HG03066 (cell line): ENCODE data around the gene C19orf73.
A peak's percentile ranks its signal among the peaks of the same experiment; 100 is the strongest.
"Not testable (repeated sequence)": the region's sequence is repeated elsewhere in the genome, so short reads cannot be mapped to it uniquely, and the experiment has no call there.

Experiments used
- ATAC-seq: cut with Tn5 transposase; IDR thresholded peaks from one replicate; pipeline ENCODE4 v1.9.1; 2021; ENCODE audit warnings: low read depth; ENCODE audit not compliant: unreplicated experiment

The C19orf73 gene

DNA sequence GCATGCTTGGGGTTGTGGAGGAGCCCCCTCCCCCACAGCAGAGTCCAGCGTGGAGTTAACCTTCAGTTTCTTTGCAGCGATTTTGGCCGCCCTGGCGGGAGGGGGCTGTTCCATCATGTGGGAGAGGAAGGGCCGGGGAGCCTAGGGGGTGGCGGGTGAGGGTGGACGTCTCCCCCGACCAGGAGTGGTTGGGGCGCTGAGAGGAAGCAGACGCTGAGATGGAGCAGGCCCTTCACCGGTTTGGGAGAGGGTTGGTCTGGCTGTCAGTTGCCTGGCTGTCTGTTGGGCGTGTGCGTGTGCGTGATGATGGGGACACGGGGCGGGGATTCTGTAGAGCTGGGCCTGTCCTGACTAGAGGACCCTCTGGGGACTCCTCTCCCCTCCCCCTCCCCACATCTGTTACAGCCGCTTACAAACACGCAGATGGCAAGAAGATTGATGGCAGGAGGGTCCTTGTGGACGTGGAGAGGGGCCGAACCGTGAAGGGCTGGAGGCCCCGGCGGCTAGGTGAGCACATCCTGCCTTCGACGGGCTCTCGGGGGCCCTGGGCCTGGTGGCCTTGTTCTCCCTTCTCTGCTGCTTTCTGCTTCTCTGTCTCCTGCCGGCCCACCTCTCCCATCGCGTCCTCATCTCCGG, 14.6 kb downstream of the C19orf73 start:
- no peak for ATAC-seq

DNA sequence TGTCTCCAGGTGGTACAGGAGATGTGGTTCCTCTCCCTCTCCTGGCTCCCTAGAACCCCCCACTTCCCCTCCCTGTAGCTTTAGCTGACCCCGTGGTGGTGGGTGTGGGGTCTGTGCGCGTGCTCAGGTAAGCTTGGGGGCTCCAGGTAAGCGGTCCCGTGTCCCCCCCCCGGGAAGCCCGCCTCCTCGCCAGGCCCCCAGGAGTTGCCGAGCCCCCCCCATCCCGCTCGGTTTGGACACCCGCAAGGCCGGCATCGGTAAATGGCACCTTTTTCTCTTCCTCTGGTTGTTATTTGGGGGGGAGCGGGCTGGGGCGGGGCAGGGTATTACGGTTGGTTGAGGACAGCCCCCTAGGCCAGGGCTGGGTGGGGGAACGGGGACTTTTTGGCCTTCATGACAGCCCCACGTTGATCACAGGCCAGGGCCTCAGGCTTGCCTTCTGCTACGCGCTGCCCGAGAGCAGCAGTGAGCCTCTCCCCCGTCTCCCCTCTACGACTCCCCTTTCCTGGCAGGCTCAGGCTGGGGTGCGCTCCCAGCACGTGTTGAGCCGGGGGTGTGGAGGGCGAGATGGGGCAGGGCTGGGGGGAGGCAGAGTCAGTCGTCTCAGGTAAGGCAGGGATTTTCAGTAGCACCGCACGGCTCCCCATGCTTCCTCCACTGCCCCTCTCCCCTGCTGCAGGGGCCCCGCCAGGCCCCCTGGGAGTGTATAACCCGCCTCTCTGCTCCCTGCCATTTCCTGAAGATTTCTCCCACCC, 15.4 kb downstream of the C19orf73 start:
- ATAC-seq = no peak

DNA sequence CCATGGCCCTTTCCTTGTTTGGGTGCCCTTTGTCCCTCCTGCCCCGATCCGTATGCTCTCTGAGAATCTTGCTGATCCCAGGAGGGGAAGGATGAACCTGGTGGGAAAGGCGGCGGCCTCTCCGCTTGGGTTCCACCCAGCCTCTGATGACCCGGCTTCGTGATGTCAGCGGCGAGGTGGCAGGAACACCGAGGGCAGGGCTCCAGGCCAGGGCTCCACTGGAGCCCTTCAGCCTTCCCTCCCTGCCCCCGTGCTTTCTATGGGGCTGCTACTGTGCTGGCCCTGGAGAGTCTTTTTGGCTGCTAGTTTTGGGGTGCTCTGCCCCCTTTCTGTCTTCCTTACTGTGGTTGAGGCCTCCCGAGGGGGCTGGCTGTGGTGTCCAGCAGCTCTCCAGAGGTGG, 16.6 kb downstream of the C19orf73 start:
- ATAC-seq = no peak

DNA sequence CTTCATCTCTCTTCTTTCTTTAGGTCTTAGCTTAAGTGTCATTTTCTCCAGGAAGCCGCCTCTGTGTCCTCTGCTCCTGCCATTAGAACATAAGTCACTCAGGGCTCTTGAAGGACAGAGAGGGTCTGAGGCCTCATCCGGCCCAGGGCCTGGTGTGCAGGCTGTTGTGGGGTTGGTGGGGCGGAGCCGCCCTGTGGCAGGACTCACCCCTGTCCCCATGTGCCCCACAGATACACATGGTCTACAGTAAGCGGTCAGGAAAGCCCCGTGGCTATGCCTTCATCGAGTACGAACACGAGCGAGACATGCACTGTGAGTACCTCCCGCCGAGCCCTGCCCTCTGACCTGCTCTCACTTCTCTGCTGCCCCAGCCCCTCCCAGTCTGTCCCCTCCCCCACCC, 17.8 kb downstream of the C19orf73 start:
- ATAC-seq = no peak

DNA sequence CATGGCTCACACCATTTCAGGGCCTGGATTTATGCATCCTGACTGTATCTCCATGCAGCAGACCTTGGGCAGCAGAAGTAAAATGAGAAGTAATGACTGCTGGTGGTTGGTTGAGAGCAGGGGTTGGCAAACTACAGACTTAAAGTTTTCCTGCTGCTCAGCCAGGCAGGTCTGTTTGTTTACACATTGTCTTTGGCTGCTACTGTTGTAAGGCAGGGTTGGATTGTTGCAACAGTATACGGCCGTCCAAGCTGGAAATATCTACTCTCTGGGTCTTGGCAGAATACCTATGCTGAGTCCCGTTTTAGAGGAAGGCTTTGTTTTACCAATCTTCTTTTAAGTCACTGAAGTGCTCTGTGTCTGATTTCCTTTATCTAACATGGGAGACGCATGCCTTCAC, 20.1 kb downstream of the C19orf73 start:
- ATAC-seq = no peak

DNA sequence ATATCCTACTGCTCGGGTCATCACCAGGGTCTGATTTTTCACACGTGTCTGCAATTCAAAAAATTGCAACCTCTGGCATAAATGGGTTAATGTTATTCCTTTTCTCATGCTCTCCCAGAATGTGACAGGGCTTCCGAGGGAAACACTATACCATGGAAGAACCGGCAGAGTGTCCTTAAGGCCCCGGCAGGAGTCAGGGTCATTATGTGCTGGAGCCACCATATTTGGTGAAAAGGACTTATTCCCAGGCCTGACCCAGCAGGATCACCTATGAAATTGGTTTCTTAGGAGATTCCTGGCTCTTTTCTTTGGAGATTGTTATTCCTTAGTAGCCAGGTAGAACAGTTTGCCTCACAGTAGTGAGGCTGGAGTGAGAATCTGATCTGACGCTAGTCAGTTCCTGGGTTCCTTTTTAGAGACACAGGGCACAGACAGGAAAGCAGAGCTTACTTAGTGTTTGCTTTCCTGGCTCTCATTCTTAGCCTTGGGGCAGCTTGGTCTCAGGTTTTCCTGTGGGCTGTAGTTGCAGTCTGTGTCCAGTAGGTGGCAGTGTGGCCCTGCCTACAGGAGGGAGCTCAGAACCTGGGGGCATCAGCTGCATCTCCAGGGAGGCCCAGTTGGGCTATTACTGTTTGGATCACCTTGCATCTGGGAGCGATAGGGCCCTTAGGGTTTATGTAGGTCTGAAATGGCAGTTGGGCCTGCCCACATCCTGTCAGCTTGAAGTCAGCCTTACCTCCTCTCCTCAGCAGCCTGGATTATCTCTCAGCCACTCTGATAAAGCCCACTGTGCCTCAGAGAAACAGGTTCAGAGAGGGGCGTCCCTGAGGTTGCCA, 21.3 kb downstream of the C19orf73 start:
- no peak for ATAC-seq

DNA sequence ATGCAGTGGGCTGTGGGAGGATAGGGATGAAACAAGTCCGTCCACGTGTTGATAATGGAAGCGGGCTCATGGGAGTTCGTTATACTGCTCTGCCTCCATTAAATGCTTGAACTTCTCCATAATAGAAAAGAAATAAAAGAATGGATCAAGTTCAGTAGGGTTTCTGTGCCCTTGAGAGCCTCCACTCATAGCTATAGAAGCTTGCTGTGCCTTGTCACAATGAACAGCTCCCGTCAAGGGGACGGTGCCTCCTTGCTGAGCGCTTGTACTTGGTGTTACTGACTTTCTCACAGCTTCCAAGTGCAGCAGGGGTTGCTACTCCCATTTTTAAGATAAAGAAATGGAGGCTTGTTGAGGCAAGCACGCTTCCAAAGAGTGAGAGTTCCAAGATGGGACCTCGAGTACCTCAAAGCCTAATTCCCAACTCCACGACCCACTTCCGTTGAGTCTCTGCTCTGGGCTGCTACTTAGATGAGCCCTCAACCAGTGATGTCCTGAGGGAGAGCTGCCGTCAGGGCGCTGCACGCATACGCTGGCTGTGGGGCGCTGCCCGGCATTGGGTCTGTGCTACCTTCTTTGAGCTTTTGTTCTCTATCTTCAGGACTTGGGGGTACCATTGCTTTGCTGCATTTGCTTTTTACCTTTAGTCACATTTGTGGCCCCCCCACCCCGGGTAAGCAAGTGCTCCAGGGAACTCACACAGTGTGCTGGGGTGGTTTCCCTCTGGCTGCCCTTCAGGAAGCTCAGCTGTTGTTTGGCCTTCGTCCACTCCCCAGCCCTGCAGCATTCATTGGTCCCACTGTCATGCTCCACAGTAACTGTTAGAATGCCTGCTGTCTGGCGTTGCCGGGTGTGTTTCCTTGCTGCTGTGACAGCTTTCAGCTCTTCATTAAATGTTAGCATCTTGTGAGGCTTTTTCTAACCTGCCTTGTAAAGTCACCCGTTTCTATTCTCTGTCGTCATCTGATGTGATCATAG, 24.1 kb downstream of the C19orf73 start:
- ATAC-seq = no peak

DNA sequence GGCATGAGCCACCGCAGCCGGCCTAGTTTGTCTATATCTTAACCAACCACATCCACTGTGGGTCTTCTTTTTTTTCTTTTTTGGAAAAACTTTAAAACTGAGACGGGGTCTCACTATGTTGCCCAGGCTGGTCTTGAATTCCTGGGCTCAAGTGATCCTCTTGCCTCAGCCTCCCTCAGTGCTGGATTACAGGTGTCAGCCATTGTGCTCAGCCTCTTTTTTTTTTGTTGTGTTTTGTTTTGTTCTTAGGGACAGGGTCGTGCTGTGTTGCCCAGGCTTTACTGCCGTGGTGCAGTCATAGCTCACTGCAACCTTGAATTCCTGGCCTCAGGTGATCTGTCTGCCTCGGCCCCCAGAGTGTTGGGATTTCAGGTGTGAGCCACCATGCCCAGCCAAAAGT, 26.3 kb downstream of the C19orf73 start:
- no peak for ATAC-seq

DNA sequence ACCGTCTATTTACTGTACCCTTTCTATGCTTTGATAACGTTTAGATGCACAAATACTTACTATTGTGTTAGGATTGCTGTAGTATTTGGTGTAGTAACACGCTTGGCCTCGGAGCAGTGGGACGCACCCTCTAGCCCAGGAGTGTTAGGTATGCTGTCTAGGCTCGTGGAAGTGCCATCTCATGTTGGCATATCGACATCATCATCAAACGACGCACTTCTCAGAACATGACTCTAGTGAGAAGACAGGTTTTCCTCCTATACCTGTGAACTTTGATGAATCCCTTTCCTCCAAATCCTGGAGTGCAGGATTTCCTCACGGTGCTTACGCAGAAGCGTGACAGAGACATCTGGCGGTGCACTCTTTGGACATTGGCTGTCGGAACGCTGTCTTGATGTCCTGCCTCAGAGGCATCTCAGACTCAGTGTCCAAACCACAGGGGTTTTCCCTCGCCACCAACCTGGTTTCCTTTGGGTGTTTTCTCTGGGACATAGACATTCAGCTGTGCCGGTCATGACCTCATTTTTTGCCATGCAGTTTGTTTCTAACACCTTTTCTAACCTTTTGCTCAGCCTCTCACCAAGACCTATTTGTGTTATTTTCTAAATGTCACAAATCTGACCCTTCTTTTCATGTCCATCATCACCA, 27.4 kb downstream of the C19orf73 start:
- no peak for ATAC-seq

DNA sequence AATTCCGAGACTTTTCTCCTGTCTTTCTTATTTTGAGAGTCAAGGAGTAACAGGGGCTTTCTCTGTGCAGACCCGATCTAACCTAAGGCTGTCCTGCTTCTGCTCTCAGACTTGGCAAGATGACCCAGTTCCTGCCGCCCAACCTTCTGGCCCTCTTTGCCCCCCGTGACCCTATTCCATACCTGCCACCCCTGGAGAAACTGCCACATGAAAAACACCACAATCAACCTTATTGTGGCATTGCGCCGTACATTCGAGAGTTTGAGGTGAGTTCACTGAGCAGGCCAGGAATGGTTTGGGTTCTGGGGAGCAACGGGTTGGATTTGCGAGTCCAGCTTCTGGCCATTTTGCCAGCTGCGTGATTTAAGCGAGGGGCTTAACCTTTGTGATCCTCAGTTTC, 32.6 kb downstream of the C19orf73 start:
- ATAC-seq = no peak

DNA sequence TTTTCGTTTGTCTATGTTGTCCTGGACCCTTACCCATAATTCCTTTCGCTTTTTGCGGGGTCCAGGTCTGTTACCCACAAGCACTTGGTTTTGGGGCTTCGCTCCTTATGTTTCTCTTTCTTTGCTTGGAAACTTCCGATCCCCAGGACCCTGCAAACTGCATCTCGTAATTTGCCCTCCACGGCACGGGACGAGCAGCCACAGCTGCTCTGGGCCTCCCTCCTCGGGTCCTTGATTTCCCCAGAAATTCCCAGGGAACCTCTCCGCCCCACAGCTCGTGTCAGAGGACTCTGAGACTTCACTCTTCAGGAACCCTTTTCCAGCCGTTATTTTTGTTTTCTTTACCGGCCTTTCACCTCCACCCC, 33.1 kb downstream of the C19orf73 start:
- no peak for ATAC-seq

DNA sequence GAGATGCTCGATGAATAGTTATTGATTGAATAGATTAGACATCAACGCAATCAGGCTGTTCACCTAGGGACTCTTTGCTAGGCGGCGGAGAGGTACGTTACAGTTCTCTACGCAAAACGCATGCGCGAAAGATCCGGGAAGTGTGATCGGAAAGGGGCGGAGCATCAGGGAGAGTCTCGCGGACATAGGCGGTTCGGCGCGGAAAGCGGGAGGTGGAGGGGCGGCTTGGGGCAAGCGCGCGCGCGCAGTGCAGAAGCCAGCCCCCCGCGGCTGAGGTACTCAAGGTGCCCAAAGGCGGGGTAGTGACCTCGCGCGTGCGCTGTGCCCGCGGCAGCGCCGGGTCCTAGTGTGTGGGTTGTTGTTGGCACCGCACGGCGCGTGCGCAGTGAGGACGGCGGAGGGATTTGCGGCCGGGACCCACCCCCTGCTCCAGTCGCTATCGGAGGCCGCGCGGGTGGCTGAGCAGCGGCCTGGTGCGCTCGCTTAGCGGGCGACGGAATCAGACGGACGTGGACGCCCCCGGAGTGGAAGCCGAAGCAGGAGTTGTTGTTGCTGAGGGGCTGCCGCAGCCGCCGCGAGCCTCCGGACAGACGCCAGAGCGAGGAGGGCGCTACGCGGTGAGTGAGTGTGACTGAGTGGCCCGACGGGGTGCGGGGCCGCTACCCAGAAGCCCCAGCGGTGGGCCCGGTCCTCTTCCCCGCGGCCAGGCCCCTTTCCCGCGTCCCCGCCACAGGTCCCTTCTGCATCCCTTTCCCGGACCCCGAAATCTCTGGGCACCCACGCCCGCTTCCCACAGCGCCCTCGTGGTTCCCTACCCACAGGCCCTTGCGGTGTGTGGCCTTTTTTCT, 33.7 kb downstream of the C19orf73 start, which contains the start of gene SNRNP70:
SNRNP70 (plus strand) TSS at position 432 of the 848 bp plus-strand sequence. CDS start 964 bp downstream, outside the sequence.
- ATAC-seq = peak; percentile 69

DNA sequence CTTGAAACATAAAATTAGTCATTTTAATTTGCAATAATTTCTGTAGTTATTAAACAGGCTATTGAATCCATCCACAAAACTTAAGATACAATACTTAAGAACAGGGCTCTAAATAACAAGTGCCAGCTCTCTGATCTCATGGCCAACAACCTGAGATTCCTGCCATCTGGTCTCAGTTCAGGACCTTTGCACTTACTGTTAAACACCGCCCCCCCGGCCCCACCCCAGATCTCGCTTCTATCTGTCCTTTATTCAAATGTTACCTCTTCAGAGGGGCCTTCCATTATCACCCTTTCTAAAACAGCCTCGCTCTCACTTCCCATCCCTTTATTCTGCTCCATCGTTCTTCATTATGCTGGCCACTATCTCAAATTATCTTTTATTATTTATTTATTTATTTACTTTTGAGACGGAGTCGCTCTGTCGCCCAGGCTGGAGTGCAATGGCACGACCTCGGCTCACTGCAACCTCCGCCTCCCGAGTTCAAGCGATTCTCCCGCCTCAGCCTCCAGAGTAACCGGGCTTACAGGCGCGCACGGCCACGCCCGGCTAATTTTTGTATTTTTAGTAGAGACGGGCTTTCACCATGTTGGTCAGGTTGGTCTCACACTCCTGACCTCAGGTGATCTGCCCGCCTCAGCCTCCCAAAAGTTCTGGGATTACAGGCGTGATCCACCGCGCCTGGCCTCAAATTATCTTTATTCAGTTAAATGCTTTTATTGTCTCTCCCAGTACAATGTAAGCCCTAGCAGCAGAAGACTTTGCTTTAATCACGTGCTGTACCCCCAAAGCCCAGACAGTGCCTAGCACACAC, 34.5 kb downstream of the C19orf73 start:
- ATAC-seq = no peak

DNA sequence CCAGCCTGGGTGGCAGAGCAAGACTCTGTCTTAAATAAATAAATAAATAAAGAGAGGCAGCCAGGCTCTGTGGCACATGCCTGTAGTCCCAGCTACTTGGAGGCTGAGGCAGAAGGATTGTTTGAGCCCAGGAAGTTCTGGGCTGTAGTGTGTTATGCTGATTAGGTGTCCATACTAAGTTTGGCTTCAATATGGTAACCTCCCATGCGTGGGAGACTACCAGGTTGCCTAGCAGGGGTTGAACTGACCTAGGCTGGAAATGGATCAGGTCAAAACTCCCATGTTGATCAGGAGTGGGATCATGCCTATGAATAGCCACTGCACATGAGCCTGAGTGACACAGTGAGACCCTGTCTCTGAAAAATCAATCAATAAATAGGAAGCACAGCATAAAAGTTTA, 37.7 kb downstream of the C19orf73 start:
- no peak for ATAC-seq

DNA sequence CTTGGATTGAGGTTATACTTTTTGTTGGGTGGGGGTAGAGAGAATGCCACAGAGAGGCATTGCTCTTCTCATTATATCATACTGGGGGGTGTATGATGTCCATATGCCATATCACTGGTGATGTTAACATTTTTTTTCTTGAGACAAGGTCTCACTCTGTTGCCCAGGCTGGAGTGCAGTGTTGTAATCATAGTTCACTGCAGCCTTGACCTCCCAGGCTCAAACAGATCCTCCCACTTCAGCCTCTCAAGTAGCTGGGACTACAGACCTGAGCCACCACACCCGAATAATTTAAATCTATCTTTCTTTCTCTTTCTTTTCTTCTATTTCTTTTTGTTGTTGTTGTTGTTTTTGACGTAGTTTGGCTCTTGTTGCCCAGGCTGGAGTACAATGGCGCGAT, 38.6 kb downstream of the C19orf73 start:
- ATAC-seq = no peak

DNA sequence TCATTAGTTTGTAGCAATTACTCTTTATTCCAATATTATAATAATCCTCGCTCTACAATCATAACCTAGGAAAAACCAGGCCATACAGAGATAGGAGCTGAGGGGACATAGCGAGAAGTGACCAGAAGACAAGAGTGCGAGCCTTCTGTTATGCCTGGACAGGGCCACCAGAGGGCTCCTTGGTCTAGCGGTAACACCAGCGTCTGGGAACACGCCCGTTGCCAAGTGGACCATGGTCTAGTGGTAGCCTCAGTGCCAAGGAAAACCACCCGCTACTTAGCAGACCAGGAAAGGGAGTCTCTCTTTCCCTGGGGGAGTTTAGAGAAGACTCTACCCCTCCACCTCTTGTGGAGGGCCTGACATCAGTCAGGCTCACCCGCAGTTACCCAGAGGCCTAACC, 44.1 kb downstream of the C19orf73 start:
- not testable (repeated sequence) for ATAC-seq

DNA sequence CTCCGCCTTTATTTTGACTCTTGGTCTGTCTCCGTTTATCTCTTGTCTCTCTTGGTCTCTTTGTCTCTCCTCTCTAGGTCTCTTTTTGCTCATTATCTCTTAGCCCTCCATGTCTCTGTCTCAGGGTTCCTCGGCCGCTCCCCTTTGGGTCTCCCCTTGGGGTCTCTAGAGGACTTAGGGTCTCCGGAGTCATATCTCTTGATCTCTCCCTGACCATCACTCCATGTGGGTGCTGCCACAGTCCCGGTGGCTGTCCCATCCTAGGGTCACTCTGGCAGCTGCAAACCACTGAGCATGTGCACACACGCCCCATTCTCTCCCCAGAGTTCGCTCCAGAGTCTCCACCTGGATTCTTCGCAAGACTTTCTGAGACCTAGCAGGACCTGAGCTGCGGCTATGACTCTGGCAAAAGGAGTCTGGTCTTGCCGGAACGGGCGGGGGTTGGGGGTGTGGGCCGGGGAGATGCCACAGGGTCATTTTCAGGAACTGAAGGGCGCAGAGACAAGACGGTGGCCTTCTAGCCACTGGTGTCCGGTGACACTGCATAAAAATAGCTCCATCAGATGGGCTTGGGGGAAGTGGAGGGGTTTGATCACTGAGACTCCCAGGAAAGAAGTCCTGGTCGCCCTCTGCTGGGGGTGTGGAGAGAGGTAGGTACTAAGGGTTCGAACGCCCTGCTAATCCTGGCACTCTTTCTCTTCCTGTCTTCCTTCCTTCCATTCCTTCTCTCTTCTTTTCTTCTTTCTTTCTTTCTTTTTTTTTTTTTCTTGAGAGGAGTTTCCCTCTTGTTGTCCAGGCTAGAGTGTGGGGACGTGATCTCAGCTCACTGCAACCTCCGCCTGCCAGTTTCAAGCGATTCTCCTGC, 45.2 kb downstream of the C19orf73 start:
- no peak for ATAC-seq
